HG03565 (cell line): Measurements from ENCODE around the gene MTHFD1L.

Experiments used
- ATAC-seq: cut with Tn5 transposase; IDR thresholded peaks from one replicate; pipeline ENCODE4 v1.9.1; 2021; ENCODE audit warnings: mild to moderate bottlenecking, moderate library complexity; ENCODE audit not compliant: unreplicated experiment

MTHFD1L gene

DNA sequence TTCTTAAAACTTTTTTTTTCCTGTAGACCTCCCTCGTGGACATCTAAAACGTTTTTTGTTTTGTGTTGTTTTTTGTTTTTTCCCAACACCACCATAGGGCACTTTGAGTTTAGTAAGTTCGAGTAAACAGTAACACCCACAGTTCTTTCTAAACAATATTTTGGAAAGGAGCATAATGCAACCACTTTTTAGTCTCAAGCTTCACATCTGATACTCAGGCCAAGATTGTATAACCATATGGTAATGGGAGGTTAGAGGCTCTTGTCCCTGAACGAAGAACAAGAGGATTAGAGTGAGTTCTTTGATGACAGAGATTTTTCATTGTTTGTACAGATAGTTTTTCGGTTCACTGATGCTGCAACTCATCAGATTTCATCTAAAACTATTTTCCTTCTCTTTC lies 144.6 kb downstream of the MTHFD1L start:
- ATAC-seq = no peak

DNA sequence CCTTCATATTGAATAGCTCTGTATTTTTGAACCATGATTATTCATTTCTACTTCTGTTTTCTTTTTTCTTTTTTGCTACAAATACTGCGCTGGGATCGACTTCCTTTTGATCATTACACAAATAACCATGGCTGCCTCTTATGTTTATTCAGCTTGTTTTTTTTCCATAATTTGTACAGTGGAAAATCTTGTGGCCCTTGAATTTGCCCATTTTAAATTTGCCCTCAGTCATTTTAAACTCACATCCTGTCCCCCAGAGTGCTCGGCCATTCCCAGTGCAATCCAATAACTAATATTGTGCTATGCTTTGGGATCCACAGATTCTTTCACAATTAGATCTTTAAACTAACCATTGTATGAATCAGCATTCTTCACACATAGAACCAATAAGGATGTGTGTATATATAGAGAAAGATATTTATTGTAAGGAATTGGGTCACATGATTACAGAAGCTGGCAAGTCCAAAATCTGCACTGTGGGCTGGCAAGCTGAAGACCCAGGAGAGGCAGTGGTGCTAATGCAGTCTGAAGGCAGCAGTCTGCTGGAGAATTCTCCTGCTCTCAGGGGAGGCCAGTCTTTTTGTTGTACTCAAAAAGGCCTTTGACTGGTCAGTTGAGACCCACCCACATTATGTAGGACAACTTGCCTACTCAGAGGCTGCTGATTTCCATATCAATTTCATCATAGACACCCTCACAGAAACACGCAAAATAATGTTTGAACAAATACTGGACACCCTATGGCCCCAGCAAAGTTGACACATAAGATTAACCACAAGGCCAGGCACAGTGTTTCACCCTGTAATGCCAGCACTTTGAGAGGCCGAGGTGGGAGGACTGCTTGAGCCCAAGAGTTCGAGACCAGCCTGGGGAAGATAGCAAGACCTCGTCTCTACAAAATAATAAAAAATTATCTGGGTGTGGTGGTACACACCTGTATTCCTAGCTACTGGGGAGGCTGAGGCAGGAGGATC lies 147.1 kb downstream of the MTHFD1L start:
- no peak for ATAC-seq

DNA sequence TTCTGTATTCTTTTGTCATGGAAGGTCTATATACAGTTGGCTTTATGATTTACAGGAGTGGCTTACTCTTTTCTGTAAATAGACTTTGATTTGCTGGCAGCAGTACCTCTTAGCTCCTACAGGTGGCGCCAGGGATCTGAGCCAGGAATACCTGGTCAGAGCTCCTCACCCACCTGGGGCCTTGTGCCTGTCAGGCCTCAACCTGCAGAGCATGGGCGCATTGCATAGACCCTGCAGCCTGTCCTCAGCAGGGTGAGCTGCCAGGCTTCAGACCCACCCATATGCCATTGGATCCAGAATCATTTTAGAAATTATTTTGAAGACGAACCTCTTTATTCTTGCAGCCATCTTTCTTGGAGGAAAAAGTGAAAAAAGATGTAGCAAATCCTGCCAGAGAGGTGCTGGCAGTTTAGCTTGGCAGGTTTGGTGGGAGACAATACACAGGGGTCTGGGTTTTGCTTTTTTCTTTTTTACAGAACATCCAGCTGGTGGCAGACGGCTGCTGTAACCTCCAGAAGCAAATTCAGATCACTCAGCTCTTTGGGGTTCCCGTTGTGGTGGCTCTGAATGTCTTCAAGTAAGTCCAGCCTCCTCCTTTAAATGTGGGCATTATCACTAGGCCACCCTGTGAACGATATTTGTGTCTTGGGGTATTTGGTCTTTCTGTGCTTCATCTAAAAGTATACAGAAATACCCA lies 149.1 kb downstream of the MTHFD1L start:
- ATAC-seq = no peak

- ATAC-seq = no peak
Observed at GRCh38 chr6:151015101-151015700, 149.7 kb downstream of the MTHFD1L start.

- no peak for ATAC-seq
Observed at GRCh38 chr6:151016107-151016506, 150.6 kb downstream of the MTHFD1L start.

DNA sequence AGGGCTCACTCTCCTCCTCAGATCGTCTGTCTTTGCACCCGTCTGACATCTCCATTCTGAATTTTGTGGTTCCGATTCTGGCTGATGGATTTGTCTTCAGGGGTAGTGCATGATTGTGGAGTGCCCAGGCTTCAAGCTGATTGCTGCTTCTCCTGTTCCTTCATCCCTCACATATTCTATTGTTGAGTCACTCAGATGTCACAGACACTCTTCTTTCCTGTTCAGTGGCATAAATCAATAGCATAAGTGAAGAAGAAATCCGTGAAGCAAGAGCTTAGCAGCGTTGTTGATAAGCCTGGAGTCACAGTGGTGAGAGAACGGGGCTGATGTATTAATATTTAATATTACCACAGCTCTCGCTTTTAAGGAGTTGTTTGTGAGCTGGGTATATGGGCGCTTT lies 152.5 kb downstream of the MTHFD1L start:
- ATAC-seq = no peak

DNA sequence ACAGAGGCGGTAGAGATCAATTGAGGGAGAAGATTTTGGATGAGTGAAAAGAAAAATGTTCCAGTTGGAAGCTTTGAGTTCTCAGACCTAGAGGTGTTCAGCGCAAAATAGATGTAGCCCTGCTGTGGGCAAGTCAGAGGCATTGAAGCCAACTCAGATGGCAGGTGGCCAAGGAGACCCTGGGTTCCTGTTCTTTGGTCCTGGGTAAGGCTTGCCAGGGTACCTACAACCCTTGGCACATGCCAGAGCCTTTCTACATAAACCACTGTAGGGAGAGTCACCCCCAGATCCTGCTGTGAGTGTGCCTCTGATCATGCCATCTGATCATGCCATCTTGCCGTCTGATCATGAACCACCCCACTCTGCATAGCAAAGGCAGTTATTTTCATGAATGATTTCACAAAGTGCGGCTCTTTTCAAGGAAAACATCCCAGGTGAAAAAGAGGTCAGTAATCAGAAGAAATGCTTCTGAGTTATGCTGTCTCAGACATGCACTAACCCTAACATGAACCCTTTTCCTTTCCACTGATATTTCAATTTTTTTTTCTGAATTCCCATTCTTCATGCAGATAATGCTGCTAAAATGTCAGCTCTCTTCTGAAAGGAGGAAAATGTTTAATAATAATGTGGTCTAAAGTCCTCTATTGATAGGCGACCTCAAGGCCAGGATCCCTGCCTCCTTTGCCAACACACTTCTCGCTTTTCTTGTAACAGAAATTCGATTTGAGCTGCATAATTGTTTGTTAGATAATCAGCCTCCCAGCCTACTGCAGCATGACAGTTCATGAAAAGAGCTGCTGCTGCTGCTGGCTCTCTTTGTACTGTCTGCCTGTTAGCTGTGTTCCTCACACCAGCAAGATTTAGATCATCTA lies 153.6 kb downstream of the MTHFD1L start:
- ATAC-seq = no peak

DNA sequence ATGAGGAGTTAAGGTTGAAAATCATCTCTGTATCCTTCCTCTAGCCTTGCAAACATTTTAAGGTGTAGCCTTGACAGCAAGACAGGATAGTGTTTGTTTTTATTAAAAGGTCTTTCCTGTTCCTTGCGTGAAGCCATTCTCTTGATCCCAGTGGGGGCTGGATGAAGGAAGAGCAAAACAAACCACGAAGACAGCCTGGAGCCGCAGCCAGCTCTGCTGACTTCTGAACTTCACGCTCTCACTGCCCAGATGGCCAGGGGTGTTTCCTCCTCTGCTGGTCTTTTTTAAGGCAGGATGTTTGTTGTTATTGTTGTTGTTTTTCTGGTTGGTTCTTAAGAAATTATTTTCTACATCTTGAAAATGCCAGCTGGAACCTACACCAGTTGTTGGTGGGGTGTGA lies 156.4 kb downstream of the MTHFD1L start:
- no peak for ATAC-seq

DNA sequence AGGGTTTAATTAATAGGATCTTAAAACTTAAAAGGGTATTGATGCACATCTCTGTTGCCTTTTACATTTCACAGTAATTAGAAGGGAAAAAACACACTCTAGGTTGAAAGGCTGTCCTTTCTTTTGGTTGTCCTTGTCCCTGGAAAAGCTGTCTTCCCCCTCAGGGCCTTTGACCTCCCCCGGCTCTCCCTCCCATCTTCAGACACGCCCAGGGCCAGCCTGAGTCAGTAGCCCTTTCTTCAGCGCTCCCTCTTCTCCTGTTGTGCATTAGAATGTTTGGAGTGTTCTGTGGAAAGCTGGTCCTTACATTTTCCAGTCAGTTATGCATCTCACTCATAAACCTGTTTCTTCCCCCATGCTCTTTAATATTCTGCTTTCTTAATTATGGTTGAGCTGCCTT lies 157.0 kb downstream of the MTHFD1L start:
- ATAC-seq = no peak

GRCh38 chr6:151023342-151023741 lies 157.8 kb downstream of the MTHFD1L start:
- no peak for ATAC-seq

DNA sequence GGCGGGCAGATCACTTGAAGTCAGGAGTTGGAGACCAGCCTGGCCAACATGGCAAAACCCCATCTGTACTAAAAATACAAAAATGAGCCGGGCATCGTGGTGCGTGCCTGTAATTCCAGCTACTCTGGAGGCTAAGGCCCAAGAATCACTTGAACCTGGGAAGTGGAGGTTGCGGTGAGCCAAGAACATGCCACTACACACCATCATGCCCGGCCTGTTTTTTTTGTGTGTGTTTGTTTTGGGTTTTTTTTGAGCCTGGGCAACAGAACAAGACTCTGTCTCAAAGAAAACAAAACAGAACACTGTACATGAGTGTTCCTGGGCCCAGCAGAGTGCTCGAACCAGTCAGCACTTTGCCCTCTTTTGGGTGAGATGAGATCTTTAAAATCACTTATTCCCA lies 159.1 kb downstream of the MTHFD1L start:
- no peak for ATAC-seq

- no peak for ATAC-seq
Observed at GRCh38 chr6:151025076-151025475, 159.6 kb downstream of the MTHFD1L start.

DNA sequence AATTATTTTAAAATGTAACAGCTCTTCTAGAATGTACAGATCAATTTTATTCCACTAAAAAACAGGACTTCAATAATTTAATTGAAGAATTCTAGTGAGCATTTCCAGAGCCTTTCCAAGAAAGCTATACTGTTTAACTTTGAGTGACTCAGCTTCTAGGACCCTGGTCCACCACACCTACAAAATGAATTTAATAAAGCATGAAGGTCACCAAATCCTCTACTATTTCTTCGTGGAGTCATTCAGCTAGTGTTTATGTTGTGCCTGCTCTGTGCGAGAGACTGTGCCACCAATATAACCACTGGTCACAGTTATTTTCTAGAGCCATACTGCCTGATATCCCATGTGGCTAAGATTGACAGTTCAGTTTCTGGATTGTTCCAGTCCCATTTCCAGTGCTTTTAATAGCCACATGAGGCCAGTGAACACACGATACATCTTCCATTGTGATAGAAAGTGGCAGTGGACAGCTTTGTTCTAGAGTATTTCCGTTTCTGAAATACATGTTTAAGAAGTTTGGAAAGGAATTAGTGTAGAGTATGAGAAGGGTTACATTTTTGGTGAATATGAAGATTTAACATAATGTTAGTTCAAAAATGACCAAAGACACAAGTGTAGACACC lies 160.7 kb downstream of the MTHFD1L start:
- ATAC-seq = no peak

DNA sequence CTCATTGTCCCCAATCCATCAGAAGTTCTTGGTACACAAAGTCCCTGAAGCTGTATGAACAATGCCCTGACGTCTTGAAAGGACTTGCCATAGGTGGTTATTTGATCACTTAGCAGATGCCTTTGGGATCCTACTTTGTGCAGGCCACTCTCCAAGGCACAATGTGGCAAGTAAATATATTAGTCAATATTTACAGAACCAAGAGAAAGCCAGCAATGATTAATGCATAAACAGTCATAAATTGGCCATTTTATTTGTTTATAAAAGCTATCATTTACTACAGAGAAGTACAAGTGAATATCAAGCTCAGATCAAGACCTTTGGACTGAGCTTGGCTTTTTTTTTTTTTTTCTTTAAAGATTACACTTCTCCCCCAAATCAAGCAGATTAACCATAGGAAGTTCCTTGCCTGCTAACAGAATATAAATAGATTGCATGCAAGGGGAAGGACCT lies 161.8 kb downstream of the MTHFD1L start:
- no peak for ATAC-seq

GRCh38 chr6:151027936-151028838 lies 162.7 kb downstream of the MTHFD1L start:
- ATAC-seq = no peak

DNA sequence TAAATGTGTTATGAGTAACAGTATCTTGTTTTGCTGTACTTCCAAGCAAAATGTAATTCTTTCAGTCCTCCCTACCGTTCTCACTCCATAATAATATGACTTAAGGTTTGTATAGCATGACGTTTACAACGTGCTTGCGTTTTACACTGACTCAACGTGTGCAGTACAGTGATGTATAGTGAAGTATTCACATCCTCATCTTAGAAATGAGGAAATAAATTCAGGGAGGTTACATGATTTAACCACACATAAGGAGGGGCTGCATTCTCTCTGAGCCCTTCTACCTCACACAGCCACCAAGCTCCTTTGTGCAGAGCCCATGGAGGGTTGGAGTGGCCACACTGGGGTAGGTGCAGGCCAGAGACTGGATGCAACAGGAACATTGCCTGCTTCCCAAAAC lies 164.5 kb downstream of the MTHFD1L start:
- ATAC-seq = no peak

DNA sequence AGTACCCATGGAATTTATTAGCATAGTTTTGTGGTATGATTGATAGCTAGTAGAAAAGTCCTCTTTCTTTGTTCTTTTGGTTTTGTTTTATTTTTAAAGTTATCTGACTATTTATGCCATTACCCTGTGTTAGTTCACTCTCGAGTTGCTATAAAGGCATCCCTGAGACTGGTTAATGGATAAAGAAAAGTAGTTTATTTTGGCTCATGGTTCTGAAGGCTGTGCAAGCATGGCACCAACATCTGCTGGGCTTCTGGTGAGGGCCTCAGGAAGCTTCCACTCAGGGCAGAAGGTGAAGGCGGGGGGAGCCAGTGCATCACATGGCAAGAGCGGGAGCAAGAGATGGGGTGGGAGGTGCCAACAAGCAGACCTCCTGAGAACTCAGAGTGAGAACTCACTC lies 166.5 kb downstream of the MTHFD1L start:
- ATAC-seq = no peak

DNA sequence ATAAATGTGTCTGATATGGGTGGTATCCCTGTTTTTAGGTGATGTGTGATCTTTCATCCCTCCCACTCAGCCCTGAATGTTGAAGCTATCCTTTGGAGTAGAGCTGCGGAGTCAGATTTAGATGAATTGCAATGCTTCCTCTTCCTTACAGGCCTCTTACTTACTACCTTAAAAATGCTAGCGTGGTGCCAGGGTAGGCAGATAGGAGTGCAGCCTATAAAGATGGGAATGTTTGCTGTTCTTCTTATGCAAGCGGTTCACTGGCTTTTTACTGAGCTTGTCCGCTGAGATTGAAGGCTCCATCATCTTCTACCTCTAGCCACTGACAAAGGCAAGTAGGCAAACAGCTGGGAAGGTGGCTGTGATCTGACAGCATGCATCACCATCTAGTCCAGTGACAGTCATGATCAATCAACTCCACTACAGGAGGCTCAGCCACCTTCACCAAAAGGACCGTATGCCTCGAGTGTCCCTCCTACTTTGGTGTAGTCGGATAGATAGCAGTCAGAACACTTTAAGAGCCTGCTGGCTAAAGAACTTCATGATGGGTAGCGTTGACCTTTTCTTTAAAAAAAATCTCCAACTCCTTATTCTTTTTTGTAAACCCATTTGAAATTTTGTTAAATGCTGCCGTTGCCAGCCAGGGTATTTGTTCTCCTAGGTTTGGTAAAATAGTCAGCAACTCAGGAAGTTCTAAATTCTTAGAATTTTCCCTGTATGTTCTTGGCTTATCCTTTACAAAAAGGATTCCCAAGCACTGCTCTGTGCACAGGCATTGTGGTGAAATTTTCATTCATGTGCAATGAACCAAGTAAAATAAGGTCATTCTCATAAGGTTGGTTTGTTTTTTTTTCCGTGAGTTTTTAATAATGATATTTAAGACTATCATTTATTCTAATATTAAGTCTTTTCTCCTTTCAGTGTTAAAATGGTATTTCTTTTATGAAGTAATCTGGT lies 169.6 kb downstream of the MTHFD1L start:
- no peak for ATAC-seq
